HG02884 (cell line): Measurements from ENCODE around the gene STS.

Experiments used
- ATAC-seq: cut with Tn5 transposase; IDR thresholded peaks from one replicate; pipeline ENCODE4 v1.9.1; 2021; ENCODE audit warnings: mild to moderate bottlenecking, moderate library complexity; ENCODE audit not compliant: unreplicated experiment

Gene STS, protein sequence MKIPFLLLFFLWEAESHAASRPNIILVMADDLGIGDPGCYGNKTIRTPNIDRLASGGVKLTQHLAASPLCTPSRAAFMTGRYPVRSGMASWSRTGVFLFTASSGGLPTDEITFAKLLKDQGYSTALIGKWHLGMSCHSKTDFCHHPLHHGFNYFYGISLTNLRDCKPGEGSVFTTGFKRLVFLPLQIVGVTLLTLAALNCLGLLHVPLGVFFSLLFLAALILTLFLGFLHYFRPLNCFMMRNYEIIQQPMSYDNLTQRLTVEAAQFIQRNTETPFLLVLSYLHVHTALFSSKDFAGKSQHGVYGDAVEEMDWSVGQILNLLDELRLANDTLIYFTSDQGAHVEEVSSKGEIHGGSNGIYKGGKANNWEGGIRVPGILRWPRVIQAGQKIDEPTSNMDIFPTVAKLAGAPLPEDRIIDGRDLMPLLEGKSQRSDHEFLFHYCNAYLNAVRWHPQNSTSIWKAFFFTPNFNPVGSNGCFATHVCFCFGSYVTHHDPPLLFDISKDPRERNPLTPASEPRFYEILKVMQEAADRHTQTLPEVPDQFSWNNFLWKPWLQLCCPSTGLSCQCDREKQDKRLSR

GRCh38 chrX:7147413-7147977 is at the start of gene STS:
Gene STS (plus strand): TSS chrX:7147712. CDS start chrX:7253200, 105,488 bp downstream.
- peak; percentile 34 for ATAC-seq

GRCh38 chrX:7100022-7100421 is 47.5 kb upstream of the STS start:
- ATAC-seq, result no peak

DNA sequence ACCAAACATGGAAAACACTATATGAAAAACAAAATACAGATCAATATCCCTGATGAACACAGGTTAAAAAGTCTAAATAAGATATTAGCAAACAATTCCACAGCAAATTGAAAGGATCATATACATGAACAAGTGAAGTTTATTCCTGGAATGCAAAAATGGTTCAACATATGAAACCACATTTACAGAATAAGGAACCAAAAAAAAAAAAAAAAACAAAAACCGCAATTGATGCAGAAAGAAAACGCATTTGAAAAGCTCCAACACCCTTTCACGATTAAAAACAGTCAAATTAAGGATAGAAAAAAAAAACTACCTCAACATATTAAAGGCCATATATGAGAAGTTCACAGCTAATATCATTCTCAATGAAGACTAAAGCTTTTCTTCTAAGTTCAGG is 45.4 kb upstream of the STS start:
- ATAC-seq, result no peak

DNA sequence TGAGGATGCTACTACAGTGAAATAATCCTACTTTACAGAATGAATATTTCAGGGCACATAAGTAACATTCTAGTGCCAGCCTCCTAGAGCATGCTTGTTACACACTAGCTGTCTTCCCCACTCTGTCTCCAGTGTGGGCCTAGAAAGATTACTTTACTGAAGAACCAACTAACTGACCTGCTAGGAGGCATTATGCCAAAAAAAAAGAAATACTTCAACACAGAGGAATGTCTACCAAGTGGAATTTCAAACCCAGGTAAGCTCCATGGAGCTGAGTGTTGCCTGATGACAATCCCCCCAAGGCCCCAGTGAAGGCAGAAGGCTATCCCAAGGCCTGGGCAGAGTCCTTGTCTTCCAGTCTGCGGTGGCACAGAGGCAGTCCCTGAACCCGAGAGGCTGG is 40.9 kb upstream of the STS start:
- ATAC-seq, result no peak

DNA sequence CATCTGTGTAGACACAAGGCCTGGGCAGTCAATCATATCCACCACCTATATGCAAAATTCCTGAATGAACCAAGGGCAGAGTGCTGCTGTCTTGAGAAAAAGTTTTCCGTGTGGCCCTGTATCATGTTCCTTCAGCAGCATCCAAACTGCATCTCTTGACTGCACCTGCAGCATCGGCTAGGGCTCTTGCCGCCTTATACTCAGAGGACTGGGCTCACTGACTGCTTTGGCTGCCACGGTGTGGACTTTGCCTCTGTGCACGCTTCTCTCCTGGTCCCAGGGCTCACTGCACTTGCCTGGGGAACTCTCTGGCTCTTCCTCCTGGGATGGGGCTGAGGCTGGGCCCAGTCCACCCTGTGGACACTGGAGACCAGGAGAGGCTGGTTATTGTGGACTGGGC is 39.5 kb upstream of the STS start:
- no peak for ATAC-seq

DNA sequence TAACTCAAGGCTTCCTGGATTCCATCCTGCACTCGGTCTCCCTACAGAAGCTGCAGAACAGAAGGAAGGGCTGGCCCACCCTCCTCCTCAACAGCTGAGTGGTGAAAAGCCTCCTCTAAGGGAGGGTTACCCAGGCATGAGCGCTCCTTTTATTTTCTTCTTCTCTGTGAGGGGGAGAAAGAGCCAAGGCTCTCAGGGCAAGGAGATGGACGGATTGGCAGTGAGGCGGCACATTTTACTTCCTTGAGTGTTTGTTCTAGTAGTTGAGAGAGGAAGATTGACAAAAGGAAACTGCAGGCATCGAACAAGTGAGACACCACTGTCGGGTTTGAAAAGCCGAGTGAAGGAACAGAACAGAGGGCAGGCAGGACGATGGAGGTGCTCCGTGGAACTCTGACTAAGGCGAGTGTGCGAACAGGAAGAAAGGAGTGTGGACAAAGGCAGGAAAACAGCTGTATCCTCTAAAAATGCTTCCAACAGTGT is 38.4 kb upstream of the STS start:
- no peak for ATAC-seq

DNA sequence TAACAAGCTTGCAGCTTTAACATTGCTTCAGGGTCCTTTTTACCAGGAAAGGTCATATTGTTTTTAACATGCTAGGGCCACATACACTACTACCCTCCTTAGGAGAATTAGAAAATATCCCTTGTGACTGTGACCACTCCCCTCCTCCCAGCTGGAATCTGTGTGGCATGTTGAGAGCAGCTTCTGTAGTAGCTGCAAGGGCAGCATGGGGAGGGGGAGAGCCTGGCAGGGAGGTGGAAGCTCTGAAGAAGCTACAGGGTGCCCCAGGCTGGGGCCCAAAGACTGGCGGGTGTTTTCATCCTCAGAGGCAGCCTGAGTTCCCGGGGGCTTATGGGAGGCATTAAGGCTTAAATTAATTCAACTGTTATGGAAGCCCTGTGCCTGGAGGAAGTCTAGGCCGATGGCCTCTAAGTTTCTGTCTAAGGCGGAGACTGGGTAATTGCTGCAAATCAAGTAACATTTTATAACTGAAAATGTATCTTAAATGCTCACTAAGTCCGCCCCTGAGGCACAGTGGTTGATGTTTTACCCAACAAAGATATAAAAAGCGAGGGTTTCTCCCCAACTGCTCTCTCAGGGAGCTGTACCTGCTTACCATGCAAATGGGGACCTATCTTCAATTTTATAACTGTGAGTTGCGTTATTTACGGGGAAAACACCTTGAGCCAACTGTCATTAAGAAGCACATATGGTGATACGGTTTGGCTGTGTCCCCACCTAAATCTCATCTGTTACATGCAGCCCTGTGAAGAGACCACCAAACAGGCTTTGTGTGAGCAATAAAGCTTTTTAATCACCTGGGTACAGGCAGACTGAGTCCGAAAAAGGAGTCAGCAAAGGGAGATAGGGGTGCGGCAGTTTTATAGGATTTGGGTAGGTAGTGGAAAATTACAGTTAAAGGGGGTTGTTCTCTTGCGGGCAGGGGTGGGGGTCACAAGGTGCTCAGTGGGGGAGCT is 37.4 kb upstream of the STS start:
- ATAC-seq, result peak; percentile 46

DNA sequence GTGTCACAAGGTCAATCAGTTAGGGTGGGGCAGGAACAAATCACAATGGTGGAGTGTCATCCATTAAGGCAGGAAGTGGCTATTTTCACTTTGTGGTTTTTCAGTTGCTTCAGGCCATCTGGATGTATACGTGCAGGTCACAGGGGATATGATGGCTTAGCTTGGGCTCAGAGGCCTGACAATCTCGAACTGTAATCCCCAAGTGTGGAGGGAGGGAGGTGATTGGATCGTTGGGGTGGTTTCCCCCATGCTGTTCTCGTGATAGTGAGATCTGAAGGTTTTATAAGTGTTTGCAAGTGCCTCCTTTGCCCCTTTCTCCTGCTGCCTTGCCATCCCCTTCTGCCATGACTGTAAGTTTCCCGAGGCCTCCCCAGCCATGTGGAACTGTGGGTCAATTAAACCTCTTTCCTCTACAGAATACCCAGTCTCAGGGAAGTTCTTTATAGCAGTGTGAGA is 36.7 kb upstream of the STS start:
- peak; percentile 42 for ATAC-seq

DNA sequence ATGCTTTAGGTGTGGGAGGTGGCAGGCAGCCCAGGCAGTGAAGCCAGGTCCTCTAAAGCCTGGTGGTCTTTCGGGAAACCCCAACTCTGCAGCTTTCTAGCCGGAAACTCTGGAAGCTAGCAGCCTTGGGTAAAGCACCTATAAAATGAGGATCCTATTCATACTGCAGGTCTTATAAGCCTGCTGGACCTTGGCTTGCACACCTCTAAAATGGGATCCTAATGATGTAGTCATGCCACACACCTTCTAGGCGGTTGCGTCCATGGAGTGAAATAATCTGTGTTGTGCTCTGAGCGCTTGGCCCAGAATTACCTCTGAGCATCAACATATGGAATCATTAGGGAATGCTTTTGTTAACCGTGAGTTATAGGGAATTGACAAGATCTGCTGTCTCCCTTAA is 36.0 kb upstream of the STS start:
- ATAC-seq, result no peak

DNA sequence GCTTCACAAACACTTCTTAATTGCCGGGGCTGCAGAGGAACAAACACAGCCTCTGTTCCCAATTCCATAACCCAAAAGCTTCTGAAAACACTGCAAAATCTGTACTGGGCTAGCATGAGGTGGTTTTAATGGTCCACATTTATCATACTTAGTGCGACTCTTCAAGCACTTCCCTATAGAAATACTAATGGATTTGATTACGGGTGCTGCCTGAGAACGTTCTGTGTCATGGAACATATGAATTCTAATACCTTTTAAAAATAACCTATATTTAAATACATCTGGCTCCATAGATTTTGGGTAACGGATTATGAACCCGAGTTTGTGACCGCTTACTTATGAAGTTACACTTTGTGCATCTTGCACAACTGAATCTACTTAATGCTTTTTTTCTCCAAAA is 35.4 kb upstream of the STS start:
- ATAC-seq, result no peak

DNA sequence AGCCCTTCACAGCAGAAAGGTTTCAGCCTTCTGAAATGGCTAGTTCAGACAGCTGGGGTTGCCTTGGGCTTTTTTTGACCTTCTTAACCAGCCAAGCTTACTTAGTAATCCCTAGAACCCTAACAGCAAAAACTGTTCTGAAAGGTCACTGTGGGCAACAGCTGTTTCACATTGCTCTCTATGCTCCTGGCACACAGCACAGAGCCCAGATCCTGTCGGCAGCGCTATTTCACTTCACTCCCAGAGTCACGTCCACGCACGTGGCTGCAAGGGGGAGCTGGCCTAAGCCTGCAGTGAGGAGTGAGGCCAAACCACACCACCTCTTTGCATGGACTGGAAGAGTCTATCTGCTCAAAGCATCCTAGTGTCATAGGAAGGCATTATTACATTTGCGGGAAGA is 32.0 kb upstream of the STS start:
- ATAC-seq, result peak; percentile 68

- no peak for ATAC-seq
These were observed 31.4 kb upstream of the STS start for GRCh38 chrX:7116081-7116480.

DNA sequence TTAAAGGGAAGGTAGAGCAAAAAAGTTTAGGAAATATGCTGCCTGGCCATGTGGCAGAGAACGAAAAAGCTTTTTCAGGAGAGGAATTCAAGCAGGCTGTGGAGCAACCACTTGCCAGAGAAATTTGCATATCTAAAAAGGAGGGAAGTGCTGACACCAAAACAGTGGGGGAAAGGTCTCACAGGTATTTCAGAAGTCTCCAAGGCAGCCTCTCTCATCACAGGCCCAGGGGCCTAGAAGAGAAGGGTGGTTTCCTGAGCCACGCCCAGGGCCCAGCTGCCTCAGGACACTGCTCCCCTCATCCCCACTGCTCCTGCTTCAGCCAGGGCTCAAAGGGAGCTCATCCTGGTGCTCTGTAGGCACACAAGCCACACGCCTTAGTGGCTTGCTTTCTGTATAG is 29.9 kb upstream of the STS start:
- ATAC-seq, result no peak

DNA sequence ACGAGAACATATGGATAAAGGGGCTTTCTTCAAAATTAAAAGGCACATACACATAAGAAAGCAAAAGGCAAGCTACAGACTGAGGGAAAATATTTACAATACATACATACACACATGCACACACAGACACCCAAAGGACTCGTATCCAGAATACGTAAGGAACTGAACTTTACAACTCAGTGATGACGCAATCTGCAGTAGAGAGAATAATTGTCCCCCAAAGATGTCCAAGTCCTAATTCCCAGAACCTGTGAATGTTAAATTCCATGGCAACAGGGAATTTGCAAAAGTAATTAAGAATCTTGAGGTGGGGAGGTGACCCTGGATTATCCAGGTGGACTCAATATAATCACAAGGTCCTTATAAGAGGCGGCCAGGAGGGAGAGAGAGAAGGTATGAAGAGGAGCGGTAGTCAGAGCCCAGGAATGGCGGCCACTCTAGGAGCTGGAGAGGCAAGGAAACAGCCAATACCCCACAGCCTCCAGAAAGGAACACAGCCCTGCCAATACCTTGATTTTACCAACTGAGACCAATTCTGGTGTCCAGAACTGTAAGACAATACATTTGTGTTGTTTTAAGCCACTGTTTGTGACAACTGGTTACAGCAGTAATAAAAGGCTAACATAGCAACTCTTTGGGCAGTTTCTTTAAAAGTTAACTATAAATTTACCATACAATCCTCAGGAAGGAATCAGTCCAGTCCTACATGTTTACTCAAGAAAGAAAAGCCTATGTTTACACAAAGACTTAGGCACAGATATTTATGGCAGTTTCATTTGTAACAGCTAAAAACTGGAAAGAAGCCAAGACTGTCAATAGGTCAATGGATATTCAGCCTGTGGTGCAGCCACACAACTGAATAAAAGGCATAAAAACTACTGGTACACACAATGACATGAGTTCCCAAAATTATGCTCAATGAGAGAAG is 27.3 kb upstream of the STS start:
- ATAC-seq, result no peak

GRCh38 chrX:7120878-7121219 is 26.7 kb upstream of the STS start:
- ATAC-seq, result no peak

DNA sequence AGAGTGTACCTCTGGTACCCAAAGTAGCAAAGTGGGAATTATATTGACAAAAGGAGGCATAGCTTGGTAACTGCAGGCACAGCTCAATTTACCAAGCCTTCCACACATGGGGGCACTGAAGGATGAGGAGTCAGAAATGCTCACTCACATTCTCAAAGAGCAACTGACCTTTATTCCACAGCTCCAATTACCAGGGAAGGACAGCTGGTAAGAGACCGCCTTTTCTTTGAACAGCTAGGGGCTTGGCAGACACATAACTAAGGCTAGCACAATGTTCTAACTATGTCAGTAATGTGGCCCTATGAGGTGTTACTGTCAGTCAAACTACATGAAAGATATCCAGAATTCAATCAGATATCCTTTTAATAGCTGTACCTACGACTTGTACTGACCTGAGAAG is 20.5 kb upstream of the STS start:
- ATAC-seq, result no peak

DNA sequence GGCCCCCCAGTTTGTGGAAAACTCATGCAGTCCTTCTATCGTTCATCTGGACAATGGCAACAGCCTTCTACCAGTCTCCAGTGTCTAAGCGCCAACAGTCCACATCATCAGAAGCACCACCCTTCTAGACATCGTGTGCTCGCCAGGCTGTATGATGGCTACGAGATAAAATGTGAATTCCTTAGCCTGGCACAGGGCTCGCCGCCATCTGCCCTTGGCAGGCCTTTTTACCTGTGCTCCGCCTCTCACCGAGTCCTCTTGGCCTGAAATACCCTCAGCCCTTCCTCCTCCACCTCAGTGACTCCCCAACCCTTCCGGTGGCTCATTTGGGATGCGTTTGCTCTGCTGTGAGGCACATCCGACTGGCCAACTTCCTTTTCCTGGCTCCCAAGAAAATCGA is 15.9 kb upstream of the STS start:
- no peak for ATAC-seq

GRCh38 chrX:7132335-7133049 is 15.0 kb upstream of the STS start:
- peak; percentile 62 for ATAC-seq

- ATAC-seq, result no peak
These were observed 14.5 kb upstream of the STS start for GRCh38 chrX:7133050-7133440.
